Stimulated activated CD8-positive, alpha-beta memory T cell treated with anti-CD3 and anti-CD28 coated beads, Interleukin-4, amount 100 ng/mL, for 4 hours (primary cell): ENCODE results near the gene ITPK1.

Experiments used
- DNase-seq, 2 donors: peaks; one replicate each; pipeline ENCODE4 v3.0.0-alpha.2; 2020; ENCODE audit warnings: low read depth in 2 of 2, low spot score in 1 of 2

ITPK1 gene

DNA sequence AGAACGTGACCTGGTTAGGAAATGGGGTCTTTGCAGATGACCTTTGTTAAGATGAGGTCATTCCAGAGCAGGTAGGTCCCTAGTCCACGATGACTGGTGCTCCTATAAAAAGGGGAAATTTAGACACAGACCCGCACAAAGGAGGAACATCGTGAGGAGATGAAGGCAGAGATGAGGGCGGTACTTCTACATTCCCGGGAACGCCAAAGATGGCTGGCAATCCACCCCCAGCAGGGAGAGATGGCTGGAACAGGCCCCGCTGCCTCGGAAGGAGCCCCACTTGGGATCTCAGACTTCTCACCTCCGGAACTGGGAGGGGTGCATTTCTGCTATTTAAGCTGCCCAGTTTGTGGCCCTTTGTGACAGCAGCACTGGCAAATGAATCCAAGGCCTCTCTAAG is 85.0 kb downstream of the ITPK1 start:
- no peak for DNase-seq

DNA sequence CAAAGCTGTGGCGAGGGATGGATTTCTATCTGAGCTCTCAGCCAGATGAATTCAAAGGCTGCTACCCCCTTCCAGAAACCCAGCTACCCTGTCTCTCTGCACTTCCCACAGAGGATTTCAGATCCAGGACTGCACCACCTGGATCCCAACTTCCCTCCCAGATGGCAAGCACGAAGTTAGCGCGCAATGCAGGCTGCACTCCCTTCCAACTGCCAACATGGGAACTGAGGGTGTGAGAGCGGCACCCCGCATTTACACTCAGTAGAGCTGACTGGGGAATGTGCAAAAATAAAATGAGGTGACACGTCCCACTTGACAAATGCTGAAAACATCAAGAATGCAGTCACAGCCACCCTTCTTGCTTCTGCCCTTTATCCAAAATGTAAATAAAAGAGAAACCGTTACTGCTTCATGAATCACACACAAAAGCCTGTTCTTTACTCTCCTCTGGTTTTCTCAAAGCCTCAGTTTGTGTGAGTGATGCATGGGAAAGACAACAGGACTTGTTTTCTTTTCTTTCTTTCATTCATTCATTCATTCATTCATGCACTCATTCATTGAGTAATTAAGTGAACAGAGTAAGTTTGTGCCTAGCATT is 85.7 kb downstream of the ITPK1 start:
- DNase-seq, result no peak

- no peak for DNase-seq
Observed at GRCh38 chr14:93029417-93029816, 86.3 kb downstream of the ITPK1 start.

DNA sequence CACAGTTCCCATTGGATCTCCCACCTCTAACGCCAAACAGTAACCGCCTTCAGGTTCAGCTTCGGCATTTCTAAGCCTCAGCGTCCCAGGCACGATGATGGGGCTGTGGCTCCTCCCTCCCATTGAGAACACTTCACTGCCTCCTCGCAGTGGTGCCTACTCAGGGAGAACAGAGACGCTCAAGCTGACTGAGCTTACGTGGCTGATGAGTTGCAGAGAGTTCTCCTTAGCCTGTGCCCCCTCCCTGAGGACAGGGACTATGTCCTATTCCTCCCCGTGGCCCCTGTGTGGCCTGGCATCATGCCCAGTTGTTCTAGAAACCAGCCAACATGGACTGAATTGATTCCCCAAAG is 87.0 kb downstream of the ITPK1 start:
- no peak for DNase-seq

- no peak for DNase-seq
Observed at GRCh38 chr14:93027810-93028723, 87.7 kb downstream of the ITPK1 start.

- DNase-seq, result no peak
Observed at GRCh38 chr14:93026339-93026738, 89.4 kb downstream of the ITPK1 start.

GRCh38 chr14:93025055-93025454 is 90.7 kb downstream of the ITPK1 start:
- DNase-seq, result no peak

DNA sequence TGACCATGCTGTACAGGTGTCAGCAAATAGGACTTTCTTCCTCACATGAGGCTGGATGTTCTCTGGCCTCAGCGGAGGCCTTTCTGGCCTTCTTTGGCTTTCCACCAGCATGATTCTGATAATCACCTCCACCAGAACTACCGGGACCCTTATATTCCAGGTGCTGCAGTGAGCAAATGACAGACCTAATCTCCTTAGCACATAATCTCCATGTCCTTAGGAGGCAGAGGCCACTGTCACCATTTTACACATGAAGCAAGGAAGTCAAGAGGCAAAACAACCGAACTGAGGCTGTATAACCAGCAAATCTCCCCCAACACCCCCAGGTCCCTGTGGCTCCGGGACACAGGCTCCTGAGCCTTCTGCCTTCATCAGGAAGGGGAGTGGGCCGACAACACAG is 91.2 kb downstream of the ITPK1 start:
- no peak for DNase-seq

DNA sequence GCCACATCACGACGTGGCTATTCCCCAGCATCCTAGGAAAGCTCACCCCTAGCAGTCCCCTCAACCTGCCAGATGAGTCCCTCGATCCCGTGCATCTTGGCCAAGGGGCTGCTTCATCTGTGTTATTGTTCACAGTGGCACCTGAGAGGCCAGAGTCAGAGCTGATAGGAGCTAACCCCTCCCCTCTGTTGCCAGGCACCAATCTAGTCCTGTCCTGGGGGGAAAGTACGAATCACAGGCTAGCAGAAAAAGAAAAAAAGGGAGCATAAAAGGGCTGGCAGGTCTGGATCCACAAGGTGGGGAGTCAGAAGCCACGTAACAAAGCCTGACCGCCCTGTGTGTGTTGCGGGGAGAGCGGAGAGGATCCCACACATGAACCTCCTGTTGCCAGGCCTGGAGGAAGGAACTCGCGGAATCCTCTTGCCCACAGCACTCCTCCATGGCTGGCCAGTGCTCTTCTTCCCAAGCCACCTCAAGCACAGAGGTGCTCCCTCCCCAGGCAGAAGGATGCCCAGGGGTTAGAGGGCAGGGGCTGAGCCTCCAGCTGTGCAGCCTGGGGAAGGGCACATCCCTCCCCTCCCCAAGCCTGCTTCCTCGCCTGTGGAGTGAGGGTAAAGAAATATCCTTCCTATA is 91.8 kb downstream of the ITPK1 start:
- DNase-seq, result no peak

DNA sequence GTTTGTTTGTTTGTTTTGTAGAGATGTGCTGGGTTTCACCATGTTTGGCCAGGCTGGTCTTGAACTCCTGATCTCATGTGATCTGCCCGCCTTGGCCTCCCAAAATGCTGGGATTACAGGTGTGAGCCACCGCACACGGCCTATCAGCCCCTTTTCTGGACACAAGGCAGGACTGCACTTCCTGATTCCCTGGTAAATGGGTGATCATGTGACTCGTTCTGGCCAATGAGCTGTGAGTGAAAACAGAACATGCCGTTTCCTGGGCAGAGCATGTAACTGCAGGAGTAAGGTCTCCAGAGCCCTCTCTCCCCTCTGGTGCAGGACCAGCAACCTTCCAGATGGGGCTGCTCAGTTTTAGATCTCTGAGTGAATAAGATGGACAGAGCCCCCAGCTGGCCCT is 92.7 kb downstream of the ITPK1 start:
- DNase-seq, result no peak

- no peak for DNase-seq
Observed at GRCh38 chr14:93019970-93020369, 95.8 kb downstream of the ITPK1 start.

GRCh38 chr14:93019367-93019843 is 96.3 kb downstream of the ITPK1 start:
- no peak for DNase-seq

DNA sequence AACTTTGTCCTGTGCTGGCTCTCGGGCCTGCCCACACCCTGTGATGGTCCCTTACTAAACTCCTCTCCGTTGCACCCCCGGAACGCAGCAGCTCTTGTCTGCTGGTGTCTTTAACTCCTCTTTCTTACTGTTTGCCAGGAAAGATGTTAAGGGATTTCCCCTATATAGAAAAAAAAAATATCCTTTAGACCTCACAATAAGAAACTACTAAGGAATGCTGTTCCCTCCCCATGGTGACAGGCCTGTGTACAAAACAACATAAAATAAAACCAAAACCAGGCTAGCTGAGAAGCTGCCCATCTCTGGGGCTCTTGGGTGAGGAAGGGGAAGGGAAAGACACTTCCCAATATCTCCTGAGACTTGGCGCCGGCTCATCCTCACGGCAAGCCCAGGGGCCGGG is 97.4 kb downstream of the ITPK1 start:
- DNase-seq, result no peak

GRCh38 chr14:93017898-93018297 is 97.8 kb downstream of the ITPK1 start:
- no peak for DNase-seq

DNA sequence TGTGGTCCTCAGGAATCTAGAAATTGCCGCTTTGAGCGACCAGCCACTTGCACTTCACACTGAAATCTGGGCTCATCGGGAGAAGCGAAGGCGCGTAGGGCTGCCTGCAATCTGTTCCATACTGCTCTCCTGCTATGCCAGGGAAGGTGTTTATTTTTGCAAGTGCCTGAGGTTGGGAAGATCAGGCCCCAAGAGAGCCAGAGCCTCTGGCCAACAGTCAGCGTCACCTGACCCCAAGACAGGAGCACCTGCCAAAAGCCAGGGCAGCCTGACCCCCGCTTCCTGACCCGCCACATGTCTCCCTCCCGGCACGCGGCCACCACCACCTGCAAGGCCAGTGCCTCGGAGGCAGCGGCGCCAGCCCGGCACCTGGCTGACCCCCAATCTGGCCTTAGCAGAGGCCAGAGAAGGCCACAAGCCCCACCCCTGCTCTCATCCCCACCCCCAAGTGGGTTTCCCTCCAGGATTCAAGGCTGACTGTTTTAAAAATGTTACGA is 98.4 kb downstream of the ITPK1 start:
- no peak for DNase-seq

DNA sequence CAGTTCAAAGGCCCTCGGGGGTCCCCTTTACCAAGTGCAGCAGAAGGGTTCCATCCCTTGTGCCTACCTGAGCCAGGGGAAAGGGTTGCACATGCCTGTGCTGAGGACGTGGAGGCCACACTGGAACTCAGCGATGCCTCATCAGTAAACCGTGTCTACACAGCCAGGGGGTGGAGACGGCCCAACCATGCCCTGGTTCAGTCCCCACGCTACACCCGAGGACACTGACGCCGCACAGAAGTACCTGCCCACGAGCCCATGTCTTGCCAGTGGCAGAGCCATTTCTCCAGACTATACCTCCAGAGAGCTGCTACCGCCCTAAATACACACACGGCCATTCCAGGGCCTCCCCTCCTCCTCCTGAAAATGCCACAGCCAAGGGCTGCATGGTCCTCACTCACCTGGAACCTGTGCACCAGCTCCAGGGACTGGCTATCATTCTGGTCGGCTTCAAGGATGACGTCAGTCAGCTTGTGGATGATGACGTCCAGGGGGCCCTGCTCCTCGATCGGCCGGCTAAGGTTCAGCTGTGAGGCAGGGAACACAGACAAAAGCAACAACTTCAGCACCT is 99.4 kb downstream of the ITPK1 start:
- no peak for DNase-seq

DNA sequence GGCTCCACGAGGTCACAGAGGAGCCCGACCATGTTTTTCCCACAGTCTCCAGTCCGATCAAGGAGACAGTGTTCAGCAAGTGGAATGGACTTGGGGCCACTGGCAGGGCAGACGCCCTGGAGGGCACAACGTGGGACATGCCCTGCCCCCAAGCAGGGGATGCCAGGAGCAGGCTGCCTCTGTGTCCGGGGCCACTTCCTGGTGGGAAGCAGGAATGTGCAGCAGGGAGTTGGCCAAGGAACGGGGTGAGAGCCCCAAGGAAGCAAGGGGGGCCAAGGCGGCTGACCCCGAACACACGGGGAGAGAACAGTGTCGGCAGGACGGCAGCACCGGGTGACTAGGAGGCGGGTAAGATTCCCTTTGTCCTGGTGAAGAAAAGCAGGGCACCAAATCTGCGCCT is 100.2 kb downstream of the ITPK1 start:
- no peak for DNase-seq

GRCh38 chr14:93015064-93015463 is 100.7 kb downstream of the ITPK1 start:
- no peak for DNase-seq

DNA sequence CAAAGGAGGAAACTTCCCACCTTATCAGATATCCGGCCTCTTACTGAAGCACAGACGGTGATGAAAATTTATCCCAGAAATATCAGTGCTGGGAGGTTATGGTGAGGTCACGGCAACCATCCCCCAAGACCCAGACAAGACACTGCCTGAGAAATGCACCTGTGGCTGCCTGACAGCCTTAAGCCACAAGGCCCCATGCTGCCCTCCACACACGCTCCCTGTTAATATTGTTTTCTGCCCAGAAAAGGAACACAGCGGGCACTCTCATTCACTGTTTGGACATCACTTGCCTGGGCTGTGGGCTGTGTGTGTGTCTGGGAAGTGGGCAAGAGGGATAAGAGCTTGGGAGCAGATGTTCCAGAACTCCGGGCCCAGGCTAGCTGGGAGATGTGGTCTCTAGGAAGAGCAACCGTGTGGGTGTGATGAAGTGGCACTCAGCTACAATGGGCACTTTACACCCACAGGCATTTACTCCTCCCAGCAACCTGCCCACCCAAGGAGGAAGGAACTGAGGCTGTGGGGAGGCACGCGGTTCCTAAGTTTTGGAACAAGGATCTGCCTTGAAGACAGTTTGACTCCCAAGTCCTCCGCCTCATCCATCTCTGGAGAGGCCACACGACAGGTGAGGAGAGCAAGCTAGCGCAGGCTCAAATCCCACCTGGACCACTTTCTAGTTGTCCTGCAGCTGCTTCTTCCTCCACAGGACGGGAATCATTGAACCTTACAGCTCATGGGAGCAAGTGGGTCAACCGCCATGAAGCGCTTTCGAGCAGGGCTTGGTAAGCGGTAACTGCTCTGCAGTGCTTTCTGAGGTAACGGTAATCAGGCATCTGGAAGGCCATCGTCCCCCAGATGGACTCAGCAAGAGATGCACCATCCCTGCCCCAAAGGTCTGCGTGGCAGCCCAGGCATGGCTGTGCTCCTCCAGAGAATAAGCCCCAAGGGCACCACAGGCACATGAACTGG is 101.4 kb downstream of the ITPK1 start:
- no peak for DNase-seq

DNA sequence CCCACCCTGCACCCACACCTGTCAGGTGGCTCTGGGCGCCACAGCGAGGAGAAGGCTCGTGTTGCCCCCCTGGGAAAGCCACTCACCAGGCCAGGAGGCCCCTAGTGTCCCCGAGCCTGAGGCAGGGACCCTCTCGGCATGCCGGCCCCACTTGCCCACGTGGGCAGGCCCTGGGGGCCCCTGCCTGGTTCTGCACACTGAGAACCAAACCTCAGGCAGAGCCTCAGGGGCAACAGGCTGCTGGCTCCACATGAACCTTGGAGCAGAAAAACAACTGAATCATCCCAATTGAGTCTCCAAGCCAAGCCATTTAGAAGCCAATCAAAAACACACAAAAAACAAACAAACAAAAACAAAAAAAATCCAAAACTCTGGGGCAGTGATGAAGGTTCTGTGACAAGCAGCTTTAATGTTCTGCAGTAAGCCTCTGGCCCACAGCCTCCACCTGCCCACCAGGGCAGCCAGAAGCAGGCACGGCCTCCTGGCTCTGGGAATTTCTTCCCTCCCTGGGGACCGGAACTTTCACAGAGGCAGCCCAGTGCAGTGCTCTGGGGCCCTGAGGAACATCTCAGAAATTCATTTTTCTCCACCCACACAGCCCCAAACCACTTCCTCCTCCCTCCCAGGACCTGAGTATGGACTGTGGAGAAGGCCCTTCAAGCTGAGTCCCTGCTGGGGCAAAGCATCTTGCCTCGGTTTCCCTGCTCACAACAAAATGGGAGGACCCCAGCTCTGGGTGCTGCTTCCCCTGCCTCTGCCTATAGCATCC is 102.6 kb downstream of the ITPK1 start:
- DNase-seq, result no peak
